ENCODE measurements around the gene ANKRD13B.

ANKRD13B gene

GRCh38 chr17:29591737-29592608 lies 959 bp upstream of the ANKRD13B start:
- no peak for TF ChIP-seq ZNF70 (CRISPR knock-in tag; IDR thresholded peaks at IDR 0.05)
- TF ChIP-seq GLIS3 (CRISPR knock-in tag; IDR thresholded peaks at IDR 0.05): no peak
- TF ChIP-seq BACH2 (CRISPR knock-in tag; IDR thresholded peaks at IDR 0.05; ENCODE audit: borderline replicate concordance): no peak
- TF ChIP-seq ESRRG (CRISPR knock-in tag; IDR thresholded peaks at IDR 0.05): 0 out of 2 replicates have a peak, but pooled peaks have one; percentile 3
- TF ChIP-seq TSHZ2 (CRISPR knock-in tag; IDR thresholded peaks at IDR 0.05): no peak
- TF ChIP-seq PATZ1 (CRISPR knock-in tag; IDR thresholded peaks at IDR 0.05; ENCODE audit: borderline replicate concordance): peak; percentile 80
- no peak for TF ChIP-seq CSRNP3 (CRISPR knock-in tag; IDR thresholded peaks at IDR 0.05)
- TF ChIP-seq CREB5 (CRISPR knock-in tag; IDR thresholded peaks at IDR 0.05; ENCODE audit: low read depth): no peak
- TF ChIP-seq ZFP30 (CRISPR knock-in tag; IDR thresholded peaks at IDR 0.05): no peak
- no peak for TF ChIP-seq TCF4 (CRISPR knock-in tag; IDR thresholded peaks at IDR 0.05; ENCODE audit: borderline replicate concordance)
- TF ChIP-seq SNAI2 (CRISPR knock-in tag; IDR thresholded peaks at IDR 0.05): no peak
- ATAC-seq: peak; percentile 78

- TF ChIP-seq CSDC2 (CRISPR knock-in tag; IDR thresholded peaks at IDR 0.05) (peak; percentile 80; the same call in 1 of the 2 replicates), TSHZ2 (CRISPR knock-in tag; IDR thresholded peaks at IDR 0.05) (0 out of 2 replicates have a peak, but pooled peaks have one; percentile 66), ZFP3 (CRISPR knock-in tag; IDR thresholded peaks at IDR 0.05) (peak; percentile 79), ISL1 (CRISPR knock-in tag; IDR thresholded peaks at IDR 0.05) (0 out of 2 replicates have a peak, but pooled peaks have one; percentile 13), CREB5 (CRISPR knock-in tag; IDR thresholded peaks at IDR 0.05; ENCODE audit: low read depth) (no peak), SNAI2 (CRISPR knock-in tag; IDR thresholded peaks at IDR 0.05) (peak; percentile 63; the same call in 1 of the 2 replicates)
- no peak for ATAC-seq
Observed at GRCh38 chr17:29593591-29594518, 923 bp downstream of the ANKRD13B start.

Measured in SK-N-SH treated with all-trans-retinoic acid at 6 μM for 48 hours (cell line).